Measurements from ENCODE around the gene PTPRN2.
"Not testable (repeated sequence)": the region's sequence is repeated elsewhere in the genome, so short reads cannot be mapped to it uniquely, and the experiment has no call there.

Gene PTPRN2

GRCh38 chr7:158054081-158054480 is 533.5 kb downstream of the PTPRN2 start:
- DNase-seq = no peak

DNA sequence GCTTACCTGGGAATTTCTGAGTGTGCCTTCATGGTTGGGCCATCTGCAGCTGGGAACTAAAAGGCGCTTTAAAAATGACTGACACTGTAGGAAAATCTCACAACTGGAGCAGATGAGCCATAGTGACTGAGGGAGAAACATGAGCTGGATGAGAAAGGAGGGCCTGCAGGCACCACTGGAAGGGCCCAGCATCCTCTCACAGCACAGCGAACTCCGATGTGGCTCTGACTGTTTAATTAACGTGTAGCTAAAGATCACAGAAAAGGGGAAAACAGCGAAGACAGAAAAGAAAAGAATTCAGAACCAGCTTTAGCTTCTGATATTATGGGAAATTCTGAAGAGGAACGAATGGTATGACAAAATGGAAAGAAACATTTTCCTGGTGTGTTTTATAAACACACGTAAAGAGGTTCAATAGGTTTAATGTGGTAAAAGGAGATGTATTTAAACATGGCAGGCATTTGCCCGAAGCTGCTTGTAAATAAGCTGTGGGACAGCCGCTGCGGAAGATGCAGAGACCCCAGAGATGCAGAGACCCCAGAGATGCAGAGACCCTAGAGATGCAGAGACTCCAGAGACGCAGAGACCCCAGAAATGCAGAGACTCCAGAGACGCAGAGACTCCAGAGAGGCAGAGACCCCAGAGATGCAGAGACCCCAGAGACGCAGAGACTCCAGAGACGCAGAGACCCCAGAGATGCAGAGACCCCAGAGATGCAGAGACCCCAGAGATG is 534.3 kb downstream of the PTPRN2 start:
- no peak for DNase-seq

DNA sequence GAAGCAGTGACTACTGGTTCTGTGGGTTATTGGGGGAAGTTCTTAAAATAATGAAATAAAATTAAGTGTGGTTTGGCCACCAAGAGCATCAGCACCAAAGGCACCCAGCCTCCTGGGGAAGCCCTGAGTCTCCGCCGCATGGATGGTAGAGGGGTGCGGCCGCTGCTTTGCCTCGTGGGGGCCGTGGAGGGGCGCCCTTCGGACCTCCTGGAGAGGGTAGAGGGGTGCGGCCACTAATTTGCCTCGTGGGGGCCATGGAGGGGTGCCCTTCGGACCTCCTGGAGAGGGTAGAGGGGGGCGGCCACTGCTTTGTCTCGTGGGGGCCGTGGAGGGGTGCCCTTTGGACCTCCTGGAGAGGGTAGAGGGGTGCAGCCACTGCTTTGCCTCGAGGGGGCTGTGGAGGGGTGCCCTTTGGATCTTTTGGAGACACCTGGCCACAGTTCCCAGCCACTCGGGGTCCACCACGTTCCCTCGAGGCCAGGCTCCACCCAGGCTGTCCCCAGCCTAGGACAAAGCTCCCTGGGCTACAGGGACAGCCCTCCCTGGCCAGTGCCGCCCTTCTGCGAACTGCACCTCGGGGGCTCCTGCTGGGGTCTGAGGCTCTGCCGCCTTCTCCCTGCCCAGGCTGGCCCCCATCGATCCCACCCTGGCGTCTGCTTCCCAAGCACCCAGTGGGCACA is 535.1 kb downstream of the PTPRN2 start:
- DNase-seq = no peak

DNA sequence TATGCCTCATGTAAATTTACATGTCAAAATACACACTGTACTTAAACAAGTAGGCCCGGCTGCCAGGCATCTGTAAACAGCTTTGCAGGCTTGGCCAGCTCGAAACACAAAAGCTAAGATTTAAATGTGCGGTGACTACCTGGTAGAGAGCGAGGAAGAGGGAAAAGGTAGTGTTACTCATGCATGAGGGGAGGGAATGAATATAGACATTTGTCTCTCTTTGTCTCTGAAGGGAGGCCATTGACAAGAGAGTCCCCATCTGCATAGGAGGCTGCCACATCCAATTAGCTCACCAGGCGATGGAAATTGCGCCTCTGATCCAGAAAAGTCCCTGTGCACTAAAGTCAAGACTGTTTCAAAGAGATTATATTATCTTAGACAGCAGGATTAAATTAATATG is 535.8 kb downstream of the PTPRN2 start:
- no peak for DNase-seq

DNA sequence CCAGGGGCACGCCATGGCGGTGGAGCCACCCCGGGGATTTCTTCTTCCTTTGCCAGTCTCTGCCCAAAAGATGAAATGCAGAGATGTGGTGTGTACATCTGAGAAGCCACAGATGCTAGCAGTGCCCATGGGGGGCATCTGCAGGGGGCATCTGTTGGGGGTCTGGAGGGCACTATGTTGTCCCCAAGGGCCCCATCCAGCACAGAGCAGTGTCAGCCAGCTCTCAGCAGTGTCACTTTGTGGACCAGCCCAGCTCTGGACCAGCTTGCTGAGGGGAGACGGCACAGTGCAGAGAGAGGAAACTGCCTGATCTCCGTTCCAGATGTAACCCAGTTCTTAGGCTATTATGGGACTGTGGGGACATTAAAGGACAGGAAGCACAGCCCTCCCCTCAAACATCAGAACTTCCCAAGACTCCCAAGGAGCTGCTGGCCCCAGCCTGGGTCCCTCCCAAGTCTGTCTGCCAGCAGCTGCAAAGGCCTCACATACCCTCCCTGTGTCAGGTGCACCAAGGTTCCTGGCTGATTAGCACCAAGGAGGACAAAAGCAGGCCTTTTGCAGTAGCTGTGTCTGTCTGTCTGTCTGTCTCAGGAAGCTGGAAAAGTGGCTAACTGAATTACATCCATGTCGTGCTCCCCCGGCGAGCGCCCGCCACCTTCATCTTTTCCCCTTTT is 536.5 kb downstream of the PTPRN2 start:
- no peak for DNase-seq

GRCh38 chr7:158050441-158050977 is 537.1 kb downstream of the PTPRN2 start:
- no peak for DNase-seq

- DNase-seq = no peak
Measured at GRCh38 chr7:158049271-158049670, 538.4 kb downstream of the PTPRN2 start.

DNA sequence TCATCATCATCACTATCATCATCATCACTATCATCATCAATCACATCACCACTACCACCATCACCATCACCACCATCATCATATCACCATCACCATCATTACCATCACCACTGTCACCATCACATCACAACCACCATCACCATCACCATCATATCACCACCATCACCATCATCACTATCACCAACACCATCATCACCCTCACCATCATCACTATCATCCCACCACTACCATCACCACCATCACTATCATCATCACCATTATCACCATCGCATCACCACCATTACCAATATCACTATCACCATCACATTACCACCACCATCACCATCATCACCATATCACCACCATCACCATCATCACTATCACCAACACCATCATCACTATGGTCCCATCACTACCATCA is 539.1 kb downstream of the PTPRN2 start:
- DNase-seq = no peak

DNA sequence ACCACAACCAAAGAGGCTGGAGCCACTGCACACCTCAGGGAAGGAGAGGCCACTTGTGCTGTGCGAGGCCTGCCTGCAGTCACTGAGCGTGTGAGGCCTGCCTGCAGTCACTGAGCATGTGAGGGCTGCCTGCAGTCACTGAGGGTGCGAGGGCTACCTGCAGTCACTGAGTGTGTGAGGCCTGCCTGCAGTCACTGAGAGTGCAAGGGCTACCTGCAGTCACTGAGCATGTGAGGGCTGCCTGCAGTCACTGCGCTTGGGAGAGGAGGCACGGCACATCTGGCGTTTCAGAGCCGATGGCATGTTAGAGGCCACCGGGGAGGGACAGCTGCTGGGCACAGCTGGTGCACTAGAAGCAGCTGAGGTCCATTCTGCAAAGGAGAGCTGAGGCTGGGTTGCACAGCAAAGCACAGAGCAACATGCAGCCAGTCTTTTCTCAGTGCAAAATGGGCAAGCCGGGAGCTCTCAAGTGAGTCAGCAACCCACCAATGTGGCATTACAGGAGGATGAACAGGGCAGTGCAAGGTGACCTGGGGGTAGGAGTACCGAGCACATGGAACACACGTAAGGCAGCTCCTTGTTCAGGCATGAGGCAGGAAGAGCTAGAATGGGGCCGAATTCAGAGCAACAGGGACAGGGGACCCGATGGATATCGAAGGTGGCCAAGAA is 540.1 kb downstream of the PTPRN2 start:
- no peak for DNase-seq

DNA sequence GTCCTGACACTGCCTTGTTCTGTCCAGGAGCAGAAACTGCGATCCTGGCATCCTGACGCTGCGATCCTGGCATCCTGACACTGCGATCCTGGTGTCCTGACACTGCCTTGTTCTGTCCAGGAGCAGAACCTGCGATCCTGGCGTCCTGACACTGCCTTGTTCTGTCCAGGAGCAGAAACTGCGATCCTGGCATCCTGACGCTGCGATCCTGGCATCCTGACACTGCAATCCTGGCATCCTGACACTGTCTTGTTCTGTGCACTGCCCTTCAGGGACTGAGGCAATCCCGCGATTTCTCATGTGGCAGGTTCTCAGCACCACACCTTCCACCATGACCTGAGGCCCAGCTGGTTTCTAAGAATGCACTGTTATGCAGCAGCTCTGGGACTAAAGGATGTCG is 541.4 kb downstream of the PTPRN2 start:
- DNase-seq = not testable (repeated sequence)

GRCh38 chr7:158044482-158044823 is 543.2 kb downstream of the PTPRN2 start:
- peak; percentile 4 for DNase-seq

GRCh38 chr7:158043551-158044481 is 543.8 kb downstream of the PTPRN2 start:
- peak; percentile 6 for DNase-seq

DNA sequence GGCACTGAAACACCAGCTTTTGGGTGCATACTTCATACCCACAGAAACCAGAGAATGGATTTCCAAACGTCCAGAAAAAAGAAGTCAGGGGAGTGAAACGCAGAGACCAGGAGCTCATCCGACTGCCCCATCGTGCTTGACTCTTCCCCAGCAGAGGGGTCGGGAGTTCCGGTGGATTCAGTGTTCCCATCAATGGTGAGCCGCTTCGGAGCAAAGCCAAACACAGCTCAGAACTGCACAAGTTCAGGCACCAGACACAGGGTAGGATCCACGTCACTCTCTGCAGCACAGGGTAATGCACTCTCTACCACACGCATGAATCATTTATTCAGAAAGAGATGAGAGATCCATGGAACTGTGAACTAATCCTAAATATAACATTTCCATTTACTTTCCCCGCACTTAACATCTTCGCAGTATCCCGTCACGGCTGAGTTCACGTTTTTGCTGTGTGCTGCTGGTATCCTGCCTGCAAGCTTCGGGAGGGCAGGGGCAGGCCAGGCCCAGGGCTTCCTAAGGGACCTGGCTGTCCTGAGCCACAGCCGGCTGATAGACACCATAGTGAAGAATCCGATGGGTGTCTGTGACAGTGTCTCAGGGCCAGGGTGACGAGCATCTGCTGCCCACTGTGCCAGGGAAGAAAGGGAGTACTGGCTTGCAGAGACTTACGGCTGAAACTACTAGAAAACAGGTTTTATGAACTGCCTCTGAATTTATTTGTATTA is 545.3 kb downstream of the PTPRN2 start:
- no peak for DNase-seq

- DNase-seq = no peak
Measured at GRCh38 chr7:158040199-158040598, 547.4 kb downstream of the PTPRN2 start.

DNA sequence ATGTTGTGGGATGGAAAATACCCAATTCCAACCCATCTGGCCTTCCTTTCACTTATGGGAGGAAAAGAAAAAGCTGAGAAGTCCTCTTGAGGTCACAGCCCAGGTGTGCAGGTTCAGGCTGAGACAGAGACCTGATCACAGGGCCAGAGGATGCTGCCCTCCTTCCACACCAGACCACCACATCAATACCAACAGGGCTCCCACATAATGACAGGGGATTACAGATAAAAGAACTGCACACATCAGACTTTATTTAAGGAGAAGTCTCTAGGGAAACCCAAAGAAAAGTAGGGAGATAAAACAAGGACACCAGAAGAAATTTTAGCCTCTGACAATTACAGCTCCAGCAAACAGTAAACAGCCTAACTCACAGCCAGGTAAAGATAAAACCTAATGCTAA is 548.4 kb downstream of the PTPRN2 start:
- DNase-seq = no peak

DNA sequence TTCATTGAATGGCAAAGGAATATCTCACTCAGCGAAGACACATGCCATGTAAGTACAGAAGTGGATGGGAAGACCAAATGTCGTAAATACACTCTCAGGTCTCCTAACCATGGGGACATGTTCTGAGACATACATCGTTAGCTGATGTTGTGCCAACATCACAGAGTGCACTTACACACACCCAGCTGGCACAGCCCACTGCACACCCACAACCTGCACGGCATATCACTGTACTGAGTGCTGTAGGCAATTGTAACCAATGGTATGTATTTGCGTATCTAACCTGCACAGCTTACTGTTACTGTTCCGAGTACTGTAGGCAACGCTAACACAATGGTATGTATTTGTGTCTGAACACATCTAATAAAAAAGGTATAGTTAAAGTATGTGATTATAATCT is 550.4 kb downstream of the PTPRN2 start:
- no peak for DNase-seq

DNA sequence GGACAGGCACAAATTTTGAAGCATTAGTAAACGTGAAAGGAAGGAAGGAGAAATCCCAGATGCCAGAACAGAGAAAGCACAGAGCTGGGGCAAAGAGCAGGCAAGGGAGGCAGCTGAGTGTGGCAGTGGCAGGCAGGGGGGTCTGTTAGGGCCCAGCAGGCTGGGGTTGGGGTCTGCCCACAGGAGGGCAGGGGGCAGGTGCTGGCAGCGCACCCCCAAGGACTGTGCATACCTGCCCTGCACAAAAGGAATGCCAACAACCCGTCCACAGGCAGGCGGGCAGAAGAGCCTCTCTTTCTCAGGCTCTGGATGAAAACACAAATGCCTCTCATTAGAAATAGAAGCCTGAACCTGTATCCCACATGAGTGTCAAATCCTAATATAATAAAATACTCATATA is 552.3 kb downstream of the PTPRN2 start:
- DNase-seq = no peak

- no peak for DNase-seq
Measured at GRCh38 chr7:158034571-158034970, 553.1 kb downstream of the PTPRN2 start.

GRCh38 chr7:158033925-158034324 is 553.7 kb downstream of the PTPRN2 start:
- DNase-seq = not testable (repeated sequence)

DNA sequence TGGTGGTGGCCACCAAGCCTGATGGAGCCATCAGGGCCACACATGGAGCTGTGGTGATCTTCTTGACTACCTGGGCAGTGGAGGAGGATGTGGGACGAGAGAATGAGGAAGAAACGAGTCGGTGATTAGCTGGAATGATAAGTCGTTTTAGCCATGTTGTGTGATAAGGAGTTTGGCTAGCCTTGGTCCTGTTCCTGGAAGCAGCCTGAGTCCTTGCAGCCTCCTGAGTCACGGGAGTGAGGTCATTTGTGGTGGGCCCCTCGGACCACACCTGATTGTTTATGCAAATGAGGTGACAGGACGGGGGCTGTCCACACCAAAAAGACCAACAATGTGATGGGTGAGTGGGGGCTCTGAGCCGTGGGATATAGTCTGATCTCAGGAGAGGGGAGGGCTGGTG is 554.4 kb downstream of the PTPRN2 start:
- DNase-seq = no peak

DNA sequence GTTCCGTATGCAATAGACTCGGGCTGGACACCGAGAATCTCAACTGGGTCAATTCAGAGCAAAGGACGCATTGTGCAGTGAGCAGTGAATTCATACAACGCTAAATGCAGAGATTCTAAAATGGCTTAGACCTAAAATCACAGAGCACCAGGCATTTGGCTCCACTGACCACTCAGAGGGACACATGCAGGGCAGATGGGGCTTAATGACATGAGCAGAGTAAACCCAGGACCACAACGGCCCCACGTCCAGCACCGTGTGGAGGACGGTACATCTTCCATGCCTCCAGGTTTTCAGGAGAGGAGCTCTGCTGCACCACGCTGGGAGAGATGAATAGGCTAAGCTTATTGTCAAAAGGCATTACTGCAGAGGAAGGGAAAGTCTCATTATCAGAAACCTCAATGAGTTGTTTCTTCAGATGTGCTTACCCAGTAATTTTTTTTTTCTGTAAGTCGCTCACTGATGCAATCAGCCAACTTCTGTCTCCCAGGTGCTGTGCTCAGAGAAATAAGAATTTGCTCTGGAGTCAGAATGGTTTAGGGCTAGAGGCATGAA is 555.0 kb downstream of the PTPRN2 start:
- no peak for DNase-seq
